Hematopoietic multipotent progenitor cell treated with erythropoietin and hydrocortisone succinate and interleukin-3 and kit ligand, for 15 days (in vitro differentiated cells): ENCODE data around the gene P4HA2.

Experiments used
- DNase-seq: peaks from one replicate; pipeline ENCODE4 v3.0.0-alpha.2; 2015; ENCODE audit warnings: low spot score

Gene P4HA2

DNA sequence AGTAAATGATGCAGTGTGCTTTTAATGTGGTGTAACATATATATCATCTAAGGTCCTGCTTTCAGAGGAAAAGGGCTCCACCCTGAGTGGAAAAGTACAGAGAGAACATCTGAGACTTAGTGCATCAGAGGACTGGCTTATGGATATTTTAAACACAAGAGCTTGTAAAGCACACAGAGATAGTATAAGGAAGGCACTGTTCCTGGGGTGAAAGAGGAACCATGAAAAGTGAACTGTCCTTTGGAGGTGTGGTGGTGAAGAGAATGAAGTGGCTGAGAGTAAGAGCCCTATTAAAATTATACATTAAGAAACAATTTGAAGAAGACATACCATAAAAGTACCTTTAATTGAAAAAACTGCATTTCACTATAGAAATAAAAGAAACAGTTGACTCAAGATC lies 85.2 kb downstream of the P4HA2 start:
- DNase-seq, result no peak
